Breast epithelium (tissue), 4 donors: ENCODE results near the gene EFNA4. TPM values are rescaled to one million over a fixed set of nuclear protein-coding genes. Genes with fewer than 3 reads are reported as not detected.

Experiments used
- DNase-seq, 2 donors: peaks; one replicate each; pipeline ENCODE4 v3.0.0-alpha.2; 2019; ENCODE audit warnings: low spot score in 2 of 2
- H3K27ac ChIP-seq, 2 donors: fragments of 200-600 bp; sonication (generic) in 1 of 2; one replicate each; pipeline ENCODE4 v1.5.1; 2016 to 2019; ENCODE audit warnings: mild to moderate bottlenecking in 1 of 2
- H3K27me3 ChIP-seq, 2 donors: fragments of 200-600 bp; sonication (generic) in 1 of 2; one replicate each; pipeline versions ENCODE4 v1.5.1 to v1.6.0; 2017 to 2019; ENCODE audit warnings: control low read depth in 1 of 2, mild to moderate bottlenecking in 1 of 2
- H3K36me3 ChIP-seq: fragments of 200-600 bp; one replicate; pipeline ENCODE4 v1.5.1; 2019
- H3K4me1 ChIP-seq, 2 donors: fragments of 200-600 bp; sonication (generic); one replicate each; pipeline ENCODE4 v1.5.1; 2016 to 2019; ENCODE audit warnings: control low read depth in 1 of 2
- H3K4me3 ChIP-seq, 3 donors: fragments of 200-600 bp; sonication (generic); 1 replicate in 2 of 3; 2 replicates in 1 of 3; pipeline ENCODE4 v1.5.1; 2016 to 2019; ENCODE audit warnings: mild to moderate bottlenecking in 3 of 3, moderate library complexity in 2 of 3
- H3K9me3 ChIP-seq, 2 donors: fragments of 200-600 bp; sonication (generic) in 1 of 2; one replicate each; pipeline ENCODE4 v1.5.1; 2016 to 2019; ENCODE audit warnings: control low read depth in 1 of 2
- POLR2A ChIP-seq: fragments of 450-650 bp; IDR thresholded peaks from one replicate; pipeline ENCODE4 v1.6.1; 2016; ENCODE audit warnings: antibody characterized with exemption, mild to moderate bottlenecking, moderate library complexity
- POLR2AphosphoS5 ChIP-seq, 3 donors: sonication (generic); formaldehyde crosslinking; IDR thresholded peaks; one replicate each; pipeline ENCODE4 v1.6.1; 2017; ENCODE audit warnings: antibody characterized with exemption in 3 of 3
- intact Hi-C: fragments of 100-400 bp; cut with DNase I; formaldehyde crosslinking; loops from one replicate; pipeline ENCODE4 v1.15.1; 2023; ENCODE audit warnings: low total_unique reads
- total RNA-seq, 3 donors: library from RNA; depleted of rRNA; stranded (reverse); fragments of >200 nt; gene quantifications; one replicate each; pipeline ENCODE4 v1.1.0, GENCODE V29; 2016
- TF ChIP-seq, protein P1 (sequence below), 3 donors: fragments of 450-650 bp; IDR thresholded peaks; one replicate each; pipeline ENCODE4 v1.5.1; 2016 to 2017; ENCODE audit warnings: antibody characterized with exemption in 3 of 3, mild to moderate bottlenecking in 3 of 3, moderate library complexity in 3 of 3

EFNA4 gene
- total RNA-seq, 3 donors from 2014 or later: 4.8 to 26.6 (median 23.9) TPM

DNA sequence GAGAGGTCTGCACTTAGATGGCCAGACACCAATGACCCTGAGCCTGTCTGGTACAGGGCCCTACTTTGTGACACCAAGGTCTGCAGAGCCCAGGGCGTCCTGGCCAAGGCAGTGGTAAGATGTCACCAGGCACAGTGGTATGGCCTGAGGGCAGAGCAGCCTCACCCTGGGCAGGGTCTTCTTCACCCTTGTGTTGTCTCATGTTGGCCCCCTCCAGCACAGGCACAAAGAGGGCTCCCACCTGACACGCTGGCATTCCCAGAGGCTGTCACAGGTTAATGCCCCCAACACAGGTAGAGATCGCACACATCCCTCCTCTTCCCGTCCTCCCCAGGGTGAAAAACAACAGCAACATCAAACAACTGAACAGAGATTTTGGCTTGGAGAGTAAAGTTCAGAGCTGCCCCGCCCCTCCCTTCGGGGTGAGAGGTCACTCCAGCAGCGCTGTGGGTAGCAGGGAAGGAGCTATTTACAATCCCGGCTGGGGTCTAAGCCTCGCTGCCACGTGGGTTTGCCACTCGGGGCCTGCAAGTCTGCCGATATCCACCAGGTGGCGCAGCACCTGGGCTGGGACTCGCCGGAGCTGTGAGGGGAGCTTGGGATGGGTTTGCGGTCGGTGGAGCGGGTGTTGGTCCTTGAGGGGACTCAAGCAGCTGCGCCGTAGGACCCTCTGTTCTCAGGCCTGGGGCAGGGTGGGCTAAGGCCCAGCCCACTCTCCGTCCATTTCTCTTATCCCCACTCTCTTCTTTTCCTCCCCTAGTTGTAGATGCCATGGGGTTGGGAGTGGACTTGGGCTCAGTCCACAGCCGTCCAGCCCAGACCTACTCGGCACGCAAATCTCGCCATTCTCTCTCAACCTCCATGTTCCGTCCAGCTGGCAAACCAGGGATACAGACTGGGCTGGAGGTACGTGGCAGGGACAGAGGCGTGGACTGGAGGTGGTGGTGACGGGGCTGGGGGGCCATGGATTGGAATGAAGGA is 27.8 kb downstream of the EFNA4 start:
- DNase-seq: peak in 1 of 2 donors; percentile 78

DNA sequence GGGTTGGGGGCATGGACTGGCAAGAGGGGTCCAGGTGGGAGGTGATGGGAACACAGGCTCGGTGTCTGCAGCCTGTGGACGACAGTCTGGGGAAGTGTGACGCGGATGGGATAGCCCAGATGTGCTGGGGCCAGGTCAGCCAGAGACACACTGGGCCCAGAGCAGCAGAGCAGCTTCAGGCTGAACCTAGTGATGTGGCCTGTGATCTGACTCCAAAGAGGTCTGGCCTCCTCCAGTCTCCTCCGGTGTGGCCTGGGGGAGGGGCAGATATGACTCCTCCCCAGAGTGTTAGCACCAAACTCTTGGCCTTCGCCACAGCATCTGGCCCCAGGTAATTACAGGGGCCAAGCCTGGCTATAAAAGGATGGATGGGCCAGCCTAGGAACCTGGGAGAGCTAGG is 28.6 kb downstream of the EFNA4 start:
- H3K4me3 ChIP-seq: no peak overlapping the region
- H3K4me1 ChIP-seq: peaks cover 0 to 10% of the 10 kb centered on the region in 2 donors
- no peaks in the 10 kb centered on the region for H3K9me3 ChIP-seq
- intact Hi-C loops: loop anchor here (5.0 kb wide), 1 partner anchor 75 kb away; no protein-coding TSS in a partner anchor
- TF ChIP-seq POLR2AphosphoS5 (IDR thresholded peaks at IDR 0.05) (no peak), POLR2A (no peak)
- TF ChIP-seq, protein P1, sequence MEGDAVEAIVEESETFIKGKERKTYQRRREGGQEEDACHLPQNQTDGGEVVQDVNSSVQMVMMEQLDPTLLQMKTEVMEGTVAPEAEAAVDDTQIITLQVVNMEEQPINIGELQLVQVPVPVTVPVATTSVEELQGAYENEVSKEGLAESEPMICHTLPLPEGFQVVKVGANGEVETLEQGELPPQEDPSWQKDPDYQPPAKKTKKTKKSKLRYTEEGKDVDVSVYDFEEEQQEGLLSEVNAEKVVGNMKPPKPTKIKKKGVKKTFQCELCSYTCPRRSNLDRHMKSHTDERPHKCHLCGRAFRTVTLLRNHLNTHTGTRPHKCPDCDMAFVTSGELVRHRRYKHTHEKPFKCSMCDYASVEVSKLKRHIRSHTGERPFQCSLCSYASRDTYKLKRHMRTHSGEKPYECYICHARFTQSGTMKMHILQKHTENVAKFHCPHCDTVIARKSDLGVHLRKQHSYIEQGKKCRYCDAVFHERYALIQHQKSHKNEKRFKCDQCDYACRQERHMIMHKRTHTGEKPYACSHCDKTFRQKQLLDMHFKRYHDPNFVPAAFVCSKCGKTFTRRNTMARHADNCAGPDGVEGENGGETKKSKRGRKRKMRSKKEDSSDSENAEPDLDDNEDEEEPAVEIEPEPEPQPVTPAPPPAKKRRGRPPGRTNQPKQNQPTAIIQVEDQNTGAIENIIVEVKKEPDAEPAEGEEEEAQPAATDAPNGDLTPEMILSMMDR (IDR thresholded peaks at IDR 0.05): no peak
- no peak for DNase-seq
- no peak overlapping the region for H3K27ac ChIP-seq
- H3K36me3 ChIP-seq: no peaks in the 10 kb centered on the region
- H3K27me3 ChIP-seq: no peaks in the 10 kb centered on the region

More for the DNA sequence above, 27.8 kb downstream of the EFNA4 start:
- TF ChIP-seq POLR2A: no peak
- TF ChIP-seq, protein P1 (IDR thresholded peaks at IDR 0.05): peak; percentile 95 to 98 (median 97)
- peak in 2 of 3 donors; percentile 11 to 53 for TF ChIP-seq POLR2AphosphoS5 (IDR thresholded peaks at IDR 0.05)
- peaks cover 0 to 10% of the 10 kb centered on the region in 2 donors for H3K4me1 ChIP-seq
- H3K4me3 ChIP-seq: no peak overlapping the region
- H3K9me3 ChIP-seq: no peaks in the 10 kb centered on the region
- intact Hi-C loops: loop anchor here (5.0 kb wide), 1 partner anchor 76 kb away; no protein-coding TSS in a partner anchor
- H3K27ac ChIP-seq: no peak overlapping the region
- no peaks in the 10 kb centered on the region for H3K36me3 ChIP-seq
- H3K27me3 ChIP-seq: no peaks in the 10 kb centered on the region

- Histone ChIP-seq H3K27ac (no peak overlapping the region), H3K4me1 (peaks cover 0 to 10% of the 10 kb centered on the region in 2 donors), H3K9me3 (no peaks in the 10 kb centered on the region), H3K4me3 (no peak overlapping the region), H3K27me3 (no peaks in the 10 kb centered on the region), H3K36me3 (no peaks in the 10 kb centered on the region)
- TF ChIP-seq, protein P1 (IDR thresholded peaks at IDR 0.05): no peak
- TF ChIP-seq POLR2A: no peak
- TF ChIP-seq POLR2AphosphoS5 (IDR thresholded peaks at IDR 0.05): no peak
- DNase-seq: no peak
- intact Hi-C loops: loop anchor here (5.0 kb wide), 1 partner anchor 75 kb away; no protein-coding TSS in a partner anchor
These were observed 29.1 kb downstream of the EFNA4 start for GRCh38 chr1:155092641-155093040.

DNA sequence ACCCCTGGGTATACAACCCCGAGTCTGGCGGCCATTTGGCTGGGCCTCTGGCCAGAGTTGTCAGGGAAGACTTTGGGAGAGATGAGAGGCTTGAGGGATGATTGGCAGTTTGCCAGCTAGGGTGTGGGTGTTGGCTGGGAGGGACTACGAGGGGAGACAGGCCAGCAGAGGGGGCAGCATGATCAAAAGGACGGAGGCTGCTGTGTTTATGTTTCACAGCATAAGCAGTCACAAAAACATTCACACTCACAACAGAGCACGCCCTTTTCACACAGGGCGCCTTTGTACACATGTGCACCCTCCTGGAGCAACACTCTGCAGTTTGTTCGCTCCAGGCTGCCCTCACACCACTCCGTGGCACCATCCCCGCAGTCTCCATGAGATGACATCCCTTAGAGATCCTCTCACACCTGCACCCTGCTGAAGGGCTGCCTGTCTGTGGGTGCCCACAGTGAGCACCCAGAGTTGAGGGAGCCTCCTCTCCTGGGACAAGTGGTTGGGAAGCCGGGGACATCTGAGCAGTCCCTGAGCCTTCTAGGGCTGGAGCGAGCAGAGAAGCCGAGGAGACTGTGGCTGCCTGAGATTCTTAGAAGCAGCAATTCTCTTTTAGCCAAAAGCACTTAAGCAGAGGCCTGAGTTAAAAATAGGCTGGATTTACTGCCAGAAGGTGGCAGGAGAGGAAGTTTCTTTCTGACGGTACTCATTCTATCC is 30.5 kb downstream of the EFNA4 start:
- DNase-seq: no peak
- Histone ChIP-seq H3K4me1 (peaks cover 0 to 10% of the 10 kb centered on the region in 2 donors), H3K4me3 (no peak overlapping the region), H3K27ac (peak overlapping the region; percentile 60 to 79), H3K9me3 (no peaks in the 10 kb centered on the region), H3K27me3 (no peaks in the 10 kb centered on the region), H3K36me3 (no peaks in the 10 kb centered on the region)
- no peak for TF ChIP-seq POLR2A
- TF ChIP-seq, protein P1 (IDR thresholded peaks at IDR 0.05): peak in 2 of 3 donors; percentile 41 to 47
- no peak for TF ChIP-seq POLR2AphosphoS5 (IDR thresholded peaks at IDR 0.05)
- intact Hi-C loops: loop anchor here (2.0 to 5.0 kb wide), 2 partner anchors 53 to 73 kb away; no protein-coding TSS in a partner anchor
